GM18526 (cell line): ENCODE results near the gene FFAR4.

ENCODE experiments used
- POLR2A ChIP-seq: IDR thresholded peaks from 3 replicates; pipeline ENCODE4 v1.6.1; 2011; ENCODE audit not compliant: insufficient read length; ENCODE audit errors: extremely low read depth

FFAR4 gene

DNA sequence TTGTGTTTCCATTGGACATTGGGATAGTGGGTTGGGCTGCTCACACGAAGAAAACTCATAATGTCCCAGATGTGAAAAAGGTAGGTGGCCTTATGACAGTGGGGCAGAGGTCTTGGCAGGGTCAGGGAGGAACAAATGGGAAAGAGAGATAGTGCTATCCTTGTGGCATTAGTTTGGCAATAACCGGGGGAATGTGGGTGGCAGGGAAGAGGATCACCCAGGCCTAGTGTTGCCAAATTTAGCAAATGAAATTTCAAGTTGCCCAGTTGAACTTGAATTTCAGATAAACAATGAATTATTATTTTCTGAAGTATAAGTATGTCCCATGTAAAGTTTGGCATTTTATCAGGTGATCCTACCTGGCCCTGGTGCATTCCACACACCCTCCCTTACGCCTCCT, 46.7 kb downstream of the FFAR4 start:
- no peak for TF ChIP-seq POLR2A

DNA sequence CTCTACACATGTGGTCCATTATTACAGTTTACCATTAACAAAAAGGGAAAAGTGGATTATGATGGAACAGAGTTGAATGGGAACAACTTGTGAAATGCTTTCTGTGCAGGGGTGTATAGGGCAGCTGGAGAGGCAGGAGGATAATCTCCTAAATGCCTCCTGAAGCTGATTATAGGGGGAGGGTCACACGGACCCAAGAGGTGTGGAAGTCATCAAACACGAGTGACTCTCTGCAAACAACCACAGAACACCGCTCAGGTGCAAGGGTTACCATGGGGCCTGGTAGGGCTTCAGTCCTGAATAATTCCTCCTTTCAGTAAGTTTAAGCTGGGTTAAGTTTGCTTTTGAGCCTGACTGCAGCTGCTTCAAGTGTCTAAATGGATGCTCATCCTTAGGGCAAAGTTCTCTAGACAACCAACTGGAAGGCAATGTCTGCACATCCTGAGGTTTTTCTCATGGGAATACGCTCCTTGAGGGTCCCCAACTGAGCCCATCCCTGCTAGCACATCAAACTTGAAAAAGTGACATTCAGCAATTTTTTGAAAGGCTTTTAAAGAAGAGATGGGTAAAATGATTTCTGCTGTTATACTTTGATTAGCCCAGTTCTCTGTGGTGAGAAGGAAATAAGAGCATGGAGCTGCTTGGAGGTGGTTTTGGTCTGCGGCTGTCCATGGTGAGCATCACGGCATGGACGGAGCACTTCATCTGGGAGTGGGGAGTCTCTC, 47.8 kb downstream of the FFAR4 start:
- TF ChIP-seq POLR2A, result no peak

DNA sequence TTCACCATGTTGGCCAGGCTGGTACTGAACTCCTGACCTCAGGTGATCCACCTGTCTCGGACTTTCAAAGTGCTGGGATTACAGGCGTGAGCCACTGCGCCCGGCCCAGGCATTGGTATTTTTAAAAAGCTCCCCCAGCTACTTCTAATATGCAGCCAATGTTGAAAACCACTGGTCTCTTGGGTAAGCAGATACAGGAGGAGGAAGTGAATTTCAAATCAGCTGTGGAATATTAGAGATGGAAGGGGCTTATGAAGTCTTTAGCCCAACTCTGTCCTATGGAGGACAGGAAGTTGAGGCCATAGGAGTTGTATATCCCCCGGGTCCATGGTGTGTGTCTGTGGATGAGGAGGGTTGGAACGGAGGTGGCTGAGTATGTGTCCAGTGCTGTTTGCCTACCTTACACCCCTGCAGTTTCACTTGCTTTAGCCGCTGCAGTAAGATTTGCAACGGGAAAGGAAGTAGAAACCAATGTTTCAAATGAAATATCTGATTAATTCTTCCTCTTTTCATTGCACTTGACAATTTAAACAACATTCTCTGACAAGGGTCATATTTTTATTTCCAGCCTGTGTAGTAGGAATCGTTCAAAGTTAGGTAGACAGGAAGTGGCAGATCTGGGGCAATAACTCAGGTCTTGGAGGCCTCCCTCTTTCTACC, 49.2 kb downstream of the FFAR4 start:
- no peak for TF ChIP-seq POLR2A

DNA sequence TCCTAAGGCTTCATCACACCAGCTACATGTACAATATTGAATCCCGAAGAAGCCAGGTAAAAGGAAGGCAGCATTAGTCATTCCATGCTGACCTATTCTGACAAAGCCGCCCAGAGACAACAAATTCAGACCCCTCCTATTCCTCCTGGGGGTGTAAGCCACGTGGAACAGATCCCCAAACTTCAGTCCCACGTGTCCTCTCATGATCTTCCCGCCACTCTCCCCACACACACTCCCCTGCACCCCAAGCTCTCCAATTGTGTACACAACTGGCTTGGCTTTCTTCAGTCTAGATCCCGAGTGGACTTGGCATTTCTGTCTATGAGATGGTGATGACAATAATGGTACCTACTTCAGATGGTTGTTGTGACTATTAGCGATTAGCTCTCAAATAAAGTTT, 54.5 kb downstream of the FFAR4 start:
- TF ChIP-seq POLR2A, result no peak

DNA sequence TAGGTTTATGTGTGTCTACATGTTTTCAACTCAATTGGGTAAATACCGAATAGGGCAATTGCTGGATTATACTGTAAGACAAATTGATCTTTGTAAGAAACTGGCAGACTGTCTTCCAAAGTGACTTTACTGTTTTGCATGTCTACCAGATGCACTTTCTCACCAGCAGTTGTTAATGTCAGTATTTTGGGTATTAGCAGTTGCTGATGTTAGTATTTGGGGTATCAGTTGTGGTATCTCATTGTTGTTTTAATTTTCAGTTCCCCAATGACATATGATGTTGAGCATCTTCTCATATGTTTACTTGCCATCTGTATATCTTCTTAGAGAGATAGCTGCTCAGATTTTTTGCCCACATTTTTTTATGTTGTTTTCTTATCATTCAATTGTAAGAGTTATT, 56.5 kb downstream of the FFAR4 start:
- TF ChIP-seq POLR2A, result no peak

DNA sequence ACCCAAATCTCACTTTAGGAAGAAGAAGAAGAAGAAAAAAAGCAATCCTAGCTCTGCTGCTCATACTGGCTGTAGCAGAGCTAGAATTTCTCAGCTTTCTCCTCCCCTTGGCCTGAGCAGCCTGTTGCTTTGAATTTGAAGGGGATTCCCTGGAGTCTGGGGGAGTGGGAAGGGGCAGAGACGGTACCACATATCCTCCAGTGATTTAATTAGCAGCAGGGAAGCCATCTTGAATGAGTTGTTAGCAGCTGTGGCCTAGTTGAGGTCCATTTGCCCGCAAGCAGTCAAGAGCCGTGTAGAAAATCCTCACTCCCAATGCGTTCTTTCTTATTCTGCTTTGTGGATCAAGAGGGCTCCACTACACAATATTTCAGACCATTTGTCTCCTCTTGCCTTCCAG, 62.4 kb downstream of the FFAR4 start:
- TF ChIP-seq POLR2A, result no peak

DNA sequence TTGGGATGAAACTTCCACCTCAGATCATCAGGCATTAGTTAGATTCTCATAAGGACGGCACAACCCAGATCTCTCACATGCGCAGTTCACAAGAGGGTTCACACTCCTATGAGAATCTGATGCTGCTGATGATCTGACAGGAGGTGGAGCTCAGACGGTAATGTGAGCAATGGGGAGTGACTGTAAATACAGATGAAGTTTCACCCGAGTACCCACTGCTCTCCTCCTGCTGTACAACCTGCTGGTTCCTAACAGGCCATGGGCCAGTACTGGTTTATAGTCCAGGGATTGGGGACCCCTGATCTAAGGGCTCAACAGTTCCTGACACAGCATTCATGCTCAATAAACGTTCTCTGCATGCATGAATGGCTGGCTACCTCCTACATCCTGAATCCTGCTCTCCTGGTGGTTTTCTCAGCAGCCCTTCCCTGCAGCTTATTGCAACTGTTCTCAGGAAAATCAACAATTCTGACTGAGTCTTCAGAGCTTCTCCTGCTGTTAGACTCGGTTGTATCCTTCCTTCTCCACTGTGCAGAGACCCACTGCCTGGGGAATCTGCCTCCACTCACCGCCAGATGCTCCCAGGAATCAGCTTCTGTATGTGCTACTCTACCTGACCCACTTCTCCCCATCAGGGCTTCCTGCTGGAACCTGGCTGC, 63.3 kb downstream of the FFAR4 start:
- TF ChIP-seq POLR2A, result no peak

DNA sequence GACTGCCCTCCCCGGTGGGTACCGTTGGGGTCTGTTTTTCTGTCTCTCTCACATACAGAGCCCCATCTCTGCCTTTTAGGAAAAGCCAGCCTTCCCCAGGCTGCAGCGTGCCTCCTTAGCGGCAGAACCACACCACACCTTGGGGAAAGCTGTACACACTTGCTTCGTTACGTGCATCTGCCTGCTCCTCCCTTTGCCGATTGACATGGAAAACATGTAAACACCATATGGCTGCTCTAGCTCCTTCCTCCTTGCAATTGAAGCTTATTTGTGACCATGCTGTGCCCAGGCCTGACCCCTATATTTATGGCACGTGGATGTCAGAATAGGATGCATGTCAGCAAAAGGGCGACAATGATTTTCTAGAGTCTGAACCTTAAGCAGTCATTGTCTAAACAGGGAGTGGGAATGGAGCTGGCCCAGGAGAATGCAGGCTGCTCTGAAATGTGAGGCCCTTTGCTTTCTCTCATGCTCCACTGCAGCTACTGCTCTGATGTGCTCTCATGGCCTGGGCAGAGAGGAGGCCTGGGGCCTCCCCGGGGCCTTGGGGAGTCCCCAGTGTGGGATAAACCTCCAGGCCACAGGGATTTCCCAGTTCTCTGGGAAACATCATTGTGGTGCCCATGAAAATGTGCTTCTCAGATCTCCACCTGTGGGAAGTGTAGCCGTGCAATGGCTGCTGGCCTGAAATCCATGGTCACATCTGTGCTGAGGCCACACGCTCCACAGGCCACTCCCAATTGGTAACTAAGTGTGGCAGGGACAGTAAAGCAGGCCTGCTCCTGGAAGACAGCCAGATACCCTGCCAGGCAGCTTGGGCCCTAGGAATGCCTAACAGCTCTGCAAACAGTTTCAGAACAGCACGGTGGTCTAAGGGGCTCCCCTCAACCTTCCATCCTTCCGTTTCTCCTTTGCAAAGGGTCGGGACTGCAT, 64.4 kb downstream of the FFAR4 start:
- TF ChIP-seq POLR2A, result no peak
